Endodermal cell (in vitro differentiated cells): ENCODE results near the gene INCENP. TPM values are rescaled to one million over a fixed set of nuclear protein-coding genes. Genes with fewer than 3 reads are reported as not detected.

Source experiments
- DNase-seq: peaks from one replicate; pipeline ENCODE4 v3.0.0-alpha.2; 2017
- H3K27ac ChIP-seq: 2 replicates; pipeline ENCODE4 v1.5.1; 2013; ENCODE audit warnings: mild to moderate bottlenecking, low read depth, low read length, moderate library complexity
- H3K27me3 ChIP-seq: 2 replicates; pipeline ENCODE4 v1.6.1; 2013; ENCODE audit warnings: mild to moderate bottlenecking, low read length, moderate library complexity; ENCODE audit not compliant: insufficient read depth, control insufficient read depth, poor library complexity, severe bottlenecking
- H3K36me3 ChIP-seq: 2 replicates; pipeline ENCODE4 v1.7.0; 2013; ENCODE audit warnings: mild to moderate bottlenecking, low read length, moderate library complexity; ENCODE audit not compliant: control insufficient read depth, insufficient read depth
- H3K4me1 ChIP-seq: one replicate; pipeline ENCODE4 v1.7.0; 2013; ENCODE audit warnings: low read length; ENCODE audit not compliant: control insufficient read depth, insufficient read depth
- H3K4me3 ChIP-seq: 2 replicates; pipeline ENCODE4 v1.5.1; 2013; ENCODE audit warnings: mild to moderate bottlenecking, low read length, moderate library complexity
- H3K9ac ChIP-seq: 2 replicates; pipeline ENCODE4 v1.6.1; 2013; ENCODE audit warnings: mild to moderate bottlenecking, low read length, moderate library complexity; ENCODE audit not compliant: poor library complexity, severe bottlenecking; ENCODE audit errors: extremely low read depth
- H3K9me3 ChIP-seq: 2 replicates; pipeline ENCODE4 v1.6.1; 2013; ENCODE audit warnings: mild to moderate bottlenecking, low read length, moderate library complexity; ENCODE audit not compliant: control insufficient read depth
- H3K27ac Mint-ChIP-seq: 2 replicates; pipeline ENCODE4 v1.8.0; 2020; ENCODE audit warnings: mixed read lengths
- H3K27me3 Mint-ChIP-seq: 2 replicates; pipeline ENCODE4 v1.8.0; 2021; ENCODE audit warnings: mild to moderate bottlenecking, mixed read lengths; ENCODE audit not compliant: insufficient read depth
- H3K36me3 Mint-ChIP-seq: 2 replicates; pipeline ENCODE4 v1.8.0; 2020; ENCODE audit warnings: low read depth, mixed read lengths
- H3K4me1 Mint-ChIP-seq: 2 replicates; pipeline ENCODE4 v1.8.0; 2020; ENCODE audit warnings: mixed read lengths
- H3K4me3 Mint-ChIP-seq: 2 replicates; pipeline ENCODE4 v1.8.0; 2020; ENCODE audit warnings: mild to moderate bottlenecking, moderate library complexity, mixed read lengths
- H3K9me3 Mint-ChIP-seq: 2 replicates; pipeline ENCODE4 v1.8.0; 2020; ENCODE audit warnings: mild to moderate bottlenecking, mixed read lengths
- WGBS, 2 experiments: methylation state at CpG; one replicate each; pipeline versions ENCODE4 v1.1.5 to v1.1.7; 2013; ENCODE audit warnings: missing lambda C conversion rate in 2 of 2, mixed read lengths in 1 of 2; ENCODE audit not compliant: insufficient coverage in 1 of 2, insufficient read length in 1 of 2; 5-methylcytosine and 5-hydroxymethylcytosine counted together
- total RNA-seq, 2 donors: library from RNA; stranded (reverse); fragmentation: NEBNext Ultra II Directional in 1 of 2; extraction: Animal tissue kit (Norgen Biotek cat#: 25700) in 1 of 2; gene quantifications; 2 replicates in 1 of 2; 3 replicates in 1 of 2; pipeline ENCODE4 v1.2.1, GENCODE V29; 2021
- TF ChIP-seq, protein P1 (sequence below): fragments of 200-600 bp; sonication (generic); conservative IDR thresholded peaks from 2 replicates; pipeline ENCODE4 v1.5.0; 2021; ENCODE audit warnings: antibody characterized with exemption, mild to moderate bottlenecking

INCENP gene
- total RNA-seq, 2 donors from 2014 or later = 58.1 to 115 TPM

DNA sequence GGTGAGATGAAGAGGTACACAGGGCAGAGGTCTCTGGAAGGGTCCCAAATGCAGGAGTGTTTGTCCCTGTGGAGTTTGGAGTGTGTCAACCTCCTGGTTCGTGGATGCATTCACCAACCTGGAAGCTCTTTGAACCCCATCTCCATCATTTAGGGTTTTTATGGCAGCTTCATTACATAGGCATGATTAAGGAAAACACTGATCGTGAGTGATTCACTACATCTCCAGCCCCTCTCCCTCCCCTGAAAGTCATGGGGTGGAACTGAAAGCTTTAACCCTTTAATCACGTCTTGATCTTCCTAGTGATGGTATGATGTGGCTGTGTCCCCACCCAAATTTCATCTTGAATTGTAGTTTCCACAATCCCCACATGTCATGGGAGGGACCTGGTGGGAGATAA lies 19.8 kb upstream of the INCENP start:
- Mint-ChIP-seq H3K9me3 (peaks cover 8% of the 10 kb centered on the region), H3K27ac (no peak overlapping the region), H3K36me3 (no peaks in the 10 kb centered on the region), H3K4me3 (no peak overlapping the region), H3K27me3 (no peaks in the 10 kb centered on the region), H3K4me1 (no peaks in the 10 kb centered on the region)
- H3K27ac ChIP-seq = no peak overlapping the region
- no peaks in the 10 kb centered on the region for H3K36me3 ChIP-seq
- no peaks in the 10 kb centered on the region for H3K4me1 ChIP-seq
- 80 to 100% methylated on average over 1 to 3 of the region's 3 CpGs for WGBS, 2 experiments
- TF ChIP-seq, protein P1, sequence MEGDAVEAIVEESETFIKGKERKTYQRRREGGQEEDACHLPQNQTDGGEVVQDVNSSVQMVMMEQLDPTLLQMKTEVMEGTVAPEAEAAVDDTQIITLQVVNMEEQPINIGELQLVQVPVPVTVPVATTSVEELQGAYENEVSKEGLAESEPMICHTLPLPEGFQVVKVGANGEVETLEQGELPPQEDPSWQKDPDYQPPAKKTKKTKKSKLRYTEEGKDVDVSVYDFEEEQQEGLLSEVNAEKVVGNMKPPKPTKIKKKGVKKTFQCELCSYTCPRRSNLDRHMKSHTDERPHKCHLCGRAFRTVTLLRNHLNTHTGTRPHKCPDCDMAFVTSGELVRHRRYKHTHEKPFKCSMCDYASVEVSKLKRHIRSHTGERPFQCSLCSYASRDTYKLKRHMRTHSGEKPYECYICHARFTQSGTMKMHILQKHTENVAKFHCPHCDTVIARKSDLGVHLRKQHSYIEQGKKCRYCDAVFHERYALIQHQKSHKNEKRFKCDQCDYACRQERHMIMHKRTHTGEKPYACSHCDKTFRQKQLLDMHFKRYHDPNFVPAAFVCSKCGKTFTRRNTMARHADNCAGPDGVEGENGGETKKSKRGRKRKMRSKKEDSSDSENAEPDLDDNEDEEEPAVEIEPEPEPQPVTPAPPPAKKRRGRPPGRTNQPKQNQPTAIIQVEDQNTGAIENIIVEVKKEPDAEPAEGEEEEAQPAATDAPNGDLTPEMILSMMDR = no peak
- no peak overlapping the region for H3K4me3 ChIP-seq
- DNase-seq = no peak
- H3K9ac ChIP-seq = no peak overlapping the region
- no peaks in the 10 kb centered on the region for H3K9me3 ChIP-seq
- no peaks in the 10 kb centered on the region for H3K27me3 ChIP-seq

DNA sequence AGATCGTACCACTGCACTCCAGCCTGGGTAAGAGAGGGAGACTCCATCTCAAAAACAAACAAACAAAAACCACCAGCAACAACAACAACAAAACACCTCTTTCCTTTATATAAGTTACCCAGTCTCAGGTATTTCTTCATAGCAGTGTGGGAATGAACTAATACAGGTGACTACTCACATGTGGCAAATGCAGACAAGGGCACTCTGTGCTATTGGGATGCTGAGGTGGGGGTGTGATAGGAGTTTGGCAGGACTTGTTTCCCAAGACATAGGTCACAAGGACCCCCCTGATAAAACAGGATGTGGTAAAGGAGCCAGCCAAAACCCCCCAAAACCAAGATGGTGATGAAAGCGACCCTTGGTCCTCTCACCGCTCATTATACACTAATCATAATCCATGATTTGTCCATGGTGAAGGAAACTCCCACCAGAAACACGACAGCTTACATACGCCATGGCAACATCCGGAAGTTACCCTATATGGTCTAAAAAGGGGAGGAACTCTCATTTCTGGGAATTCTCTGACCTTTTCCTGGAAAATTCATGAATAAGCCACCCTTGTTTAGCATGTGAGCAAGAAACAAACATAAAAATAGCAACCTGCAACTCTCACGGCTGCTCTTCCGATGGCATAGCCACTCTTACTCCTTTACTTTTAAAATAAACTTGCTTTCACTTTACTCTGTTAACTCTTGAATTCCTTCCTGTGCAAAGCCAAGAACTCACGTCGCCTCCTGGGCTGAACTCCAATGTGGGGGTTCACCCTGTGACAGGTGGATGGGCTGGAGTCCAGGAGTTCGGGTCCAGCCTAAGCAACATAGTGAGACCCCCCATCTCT lies 18.8 kb upstream of the INCENP start:
- Mint-ChIP-seq H3K4me1 (no peaks in the 10 kb centered on the region), H3K4me3 (no peak overlapping the region), H3K9me3 (peaks cover 8% of the 10 kb centered on the region), H3K36me3 (no peaks in the 10 kb centered on the region), H3K27me3 (no peaks in the 10 kb centered on the region), H3K27ac (no peak overlapping the region)
- H3K36me3 ChIP-seq = no peaks in the 10 kb centered on the region
- DNase-seq = no peak
- 93% methylated on average over 5 to 10 of the region's 11 CpGs for WGBS, 2 experiments
- no peaks in the 10 kb centered on the region for H3K9me3 ChIP-seq
- TF ChIP-seq, protein P1 = no peak
- no peak overlapping the region for H3K27ac ChIP-seq
- H3K4me3 ChIP-seq = no peak overlapping the region
- no peak overlapping the region for H3K9ac ChIP-seq
- H3K27me3 ChIP-seq = no peaks in the 10 kb centered on the region
- H3K4me1 ChIP-seq = no peaks in the 10 kb centered on the region

DNA sequence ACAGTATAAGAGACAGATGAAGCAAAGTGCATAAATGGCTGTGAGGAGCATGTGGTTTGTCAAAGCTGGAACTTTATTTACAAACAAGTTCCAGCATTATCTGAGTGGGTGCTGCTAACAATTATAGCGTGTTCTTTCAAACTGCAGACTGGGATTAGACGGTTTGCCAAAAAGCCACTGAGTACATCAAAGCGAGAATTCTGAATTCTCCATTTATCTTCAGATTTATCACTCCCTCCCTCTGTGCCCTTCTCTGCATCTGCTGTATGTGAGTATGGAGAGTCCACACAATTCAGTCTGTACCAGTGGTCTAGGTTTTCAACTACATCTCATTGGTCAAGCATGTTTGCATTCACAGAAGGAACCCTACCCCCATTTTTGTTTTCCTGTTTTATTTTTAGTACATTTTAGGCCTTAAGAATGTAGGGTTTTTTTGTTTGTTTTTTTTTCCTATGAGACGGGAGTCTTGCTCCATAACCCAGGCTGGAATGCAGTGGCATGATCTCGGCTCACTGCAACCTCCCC lies 18.1 kb upstream of the INCENP start:
- no peak overlapping the region for H3K4me3 ChIP-seq
- no peak for DNase-seq
- H3K36me3 ChIP-seq = no peaks in the 10 kb centered on the region
- Mint-ChIP-seq H3K36me3 (no peaks in the 10 kb centered on the region), H3K4me3 (no peak overlapping the region), H3K27me3 (no peaks in the 10 kb centered on the region), H3K4me1 (no peaks in the 10 kb centered on the region), H3K9me3 (peaks cover 8% of the 10 kb centered on the region), H3K27ac (no peak overlapping the region)
- 90 to 91% methylated on average over 4 to 5 of the region's 5 CpGs for WGBS, 2 experiments
- no peaks in the 10 kb centered on the region for H3K4me1 ChIP-seq
- TF ChIP-seq, protein P1 = no peak
- H3K27ac ChIP-seq = no peak overlapping the region
- no peaks in the 10 kb centered on the region for H3K27me3 ChIP-seq
- no peaks in the 10 kb centered on the region for H3K9me3 ChIP-seq
- no peak overlapping the region for H3K9ac ChIP-seq
